Renal pelvis (tissue), 4 donors: ENCODE data around the gene FNDC5. TPM values are rescaled to one million over a fixed set of nuclear protein-coding genes. Genes with fewer than 3 reads are reported as not detected.

Source experiments
- DNase-seq: peaks from one replicate; pipeline ENCODE4 v3.0.0-alpha.2; 2013
- polyA plus RNA-seq, 3 donors: library from polyadenylated mRNA; unstranded; fragments of 120-200 nt; gene quantifications; one replicate each; pipeline ENCODE4 v1.2.1, GENCODE V29; 2013; ENCODE audit not compliant: insufficient read length in 3 of 3

The FNDC5 gene
- polyA plus RNA-seq, 3 donors, result 44.2 to 54.0 (median 52.3) TPM

GRCh38 chr1:32817815-32818786 is 52.6 kb downstream of the FNDC5 start:
- DNase-seq, result peak; percentile 90

GRCh38 chr1:32817159-32817814 is 53.4 kb downstream of the FNDC5 start, which contains the start of the genes S100PBP and YARS1:
Gene S100PBP (plus strand): TSS chr1:32817653. CDS start chr1:32826100, 8,447 bp downstream.
Gene YARS1 (minus strand): TSS chr1:32817358. CDS start chr1:32817244, 114 bp downstream.
- peak; percentile 98 for DNase-seq

GRCh38 chr1:32816676-32817158 is 54.0 kb downstream of the FNDC5 start:
- DNase-seq, result peak; percentile 12

GRCh38 chr1:32813941-32814739 is 56.6 kb downstream of the FNDC5 start:
- DNase-seq, result no peak

Other genes with a start within 250 kb of the FNDC5 start
- 10 to 100 TPM; 36.1 to 42.6 (median 36.7) TPM for gene ZBTB8OS, start 220.4 kb downstream of the FNDC5 start, polyA plus RNA-seq
- gene RBBP4, start 219.7 kb downstream of the FNDC5 start, polyA plus RNA-seq, result 100 to 1,000 TPM; 308 to 325 (median 312) TPM
- gene SYNC, start 168.1 kb downstream of the FNDC5 start, polyA plus RNA-seq, result 1 to 10 TPM; 1.3 to 1.9 (median 1.7) TPM
- gene YARS1, start 53.6 kb downstream of the FNDC5 start, polyA plus RNA-seq, result 10 to 100 TPM; 55.7 to 65.3 (median 62.2) TPM
- 10 to 100 TPM; 24.6 to 43.0 (median 42.1) TPM for gene S100PBP, start 53.3 kb downstream of the FNDC5 start, polyA plus RNA-seq
- 1 to 10 TPM in 1 of 3 donors, under 1 TPM in 2; 0.15 to 1.4 (median 0.62) TPM for gene HPCA, start 15.6 kb upstream of the FNDC5 start, polyA plus RNA-seq
- 10 to 100 TPM in 1 of 3 donors, 1 to 10 TPM in 2; 7.2 to 10.1 (median 7.4) TPM for gene TMEM54, start 30.5 kb upstream of the FNDC5 start, polyA plus RNA-seq
- gene RNF19B, start 93.9 kb upstream of the FNDC5 start, polyA plus RNA-seq, result 10 to 100 TPM; 17.7 to 19.9 (median 18.5) TPM
- gene AK2, start 166.0 kb upstream of the FNDC5 start, polyA plus RNA-seq, result 100 to 1,000 TPM; 206 to 247 (median 241) TPM
- gene AZIN2, start 210.2 kb upstream of the FNDC5 start, polyA plus RNA-seq, result 10 to 100 TPM in 1 of 3 donors, 1 to 10 TPM in 2; 7.3 to 10.8 (median 9.9) TPM